Esophagus muscularis mucosa (tissue), 4 donors: ENCODE measurements around the gene ARV1.

Source experiments
- EP300 ChIP-seq: sonication (generic); formaldehyde crosslinking; IDR thresholded peaks from one replicate; pipeline ENCODE4 v1.6.1; 2017; ENCODE audit warnings: antibody characterized with exemption
- POLR2AphosphoS5 ChIP-seq, 2 donors: sonication (generic); formaldehyde crosslinking; IDR thresholded peaks; one replicate each; pipeline ENCODE4 v1.6.1; 2017; ENCODE audit warnings: antibody characterized with exemption in 2 of 2
- TF ChIP-seq, protein P1 (sequence below), 3 experiments: fragments of 200-600 bp in 2 of 3; fragments of 450-650 bp in 1 of 3; sonication (generic) in 2 of 3; IDR thresholded peaks; one replicate each; pipeline ENCODE4 v1.5.1; 2017 to 2019; ENCODE audit warnings: antibody characterized with exemption in 3 of 3, mild to moderate bottlenecking in 2 of 3, moderate library complexity in 1 of 3

DNA sequence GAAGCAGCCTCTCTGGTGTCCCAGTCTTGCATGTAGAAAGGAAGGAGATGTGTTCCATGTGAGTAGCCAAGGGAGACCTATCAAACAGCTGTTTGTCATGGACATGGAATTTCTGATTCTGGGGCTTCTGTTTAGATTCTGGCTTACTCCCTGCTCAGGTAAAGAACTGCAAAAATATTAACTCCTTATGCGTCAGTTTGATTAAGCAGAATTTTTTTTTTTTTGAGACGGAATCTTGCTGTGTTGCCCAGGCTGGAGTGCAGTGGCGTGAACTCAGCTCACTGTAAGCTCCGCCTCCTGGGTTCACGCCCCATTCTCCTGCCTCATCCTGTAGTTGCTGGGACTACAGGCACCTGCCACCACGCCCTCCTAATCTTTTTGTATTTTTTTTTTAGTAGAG is 6.8 kb downstream of the ARV1 start:
- TF ChIP-seq, protein P1, sequence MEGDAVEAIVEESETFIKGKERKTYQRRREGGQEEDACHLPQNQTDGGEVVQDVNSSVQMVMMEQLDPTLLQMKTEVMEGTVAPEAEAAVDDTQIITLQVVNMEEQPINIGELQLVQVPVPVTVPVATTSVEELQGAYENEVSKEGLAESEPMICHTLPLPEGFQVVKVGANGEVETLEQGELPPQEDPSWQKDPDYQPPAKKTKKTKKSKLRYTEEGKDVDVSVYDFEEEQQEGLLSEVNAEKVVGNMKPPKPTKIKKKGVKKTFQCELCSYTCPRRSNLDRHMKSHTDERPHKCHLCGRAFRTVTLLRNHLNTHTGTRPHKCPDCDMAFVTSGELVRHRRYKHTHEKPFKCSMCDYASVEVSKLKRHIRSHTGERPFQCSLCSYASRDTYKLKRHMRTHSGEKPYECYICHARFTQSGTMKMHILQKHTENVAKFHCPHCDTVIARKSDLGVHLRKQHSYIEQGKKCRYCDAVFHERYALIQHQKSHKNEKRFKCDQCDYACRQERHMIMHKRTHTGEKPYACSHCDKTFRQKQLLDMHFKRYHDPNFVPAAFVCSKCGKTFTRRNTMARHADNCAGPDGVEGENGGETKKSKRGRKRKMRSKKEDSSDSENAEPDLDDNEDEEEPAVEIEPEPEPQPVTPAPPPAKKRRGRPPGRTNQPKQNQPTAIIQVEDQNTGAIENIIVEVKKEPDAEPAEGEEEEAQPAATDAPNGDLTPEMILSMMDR (IDR thresholded peaks at IDR 0.05) = no peak
- no peak for TF ChIP-seq POLR2AphosphoS5 (IDR thresholded peaks at IDR 0.05)
- TF ChIP-seq EP300 = no peak
